HG03457 (cell line): Measurements from ENCODE around the gene IP6K2.

Experiments used
- ATAC-seq: cut with Tn5 transposase; IDR thresholded peaks from one replicate; pipeline ENCODE4 v1.9.1; 2021; ENCODE audit warnings: moderate number of reproducible peaks; ENCODE audit not compliant: unreplicated experiment

IP6K2 gene

GRCh38 chr3:48692551-48692950 is 24.5 kb downstream of the IP6K2 start:
- no peak for ATAC-seq

GRCh38 chr3:48690846-48691458 is 26.1 kb downstream of the IP6K2 start:
- no peak for ATAC-seq

- ATAC-seq, result no peak
Measured at GRCh38 chr3:48689384-48689783, 27.6 kb downstream of the IP6K2 start.

- no peak for ATAC-seq
Measured at GRCh38 chr3:48688737-48689075, 28.3 kb downstream of the IP6K2 start.

- ATAC-seq, result no peak
Measured at GRCh38 chr3:48688032-48688736, 28.8 kb downstream of the IP6K2 start.

GRCh38 chr3:48687220-48687678 is 29.8 kb downstream of the IP6K2 start:
- ATAC-seq, result no peak

GRCh38 chr3:48686538-48687219 is 30.3 kb downstream of the IP6K2 start:
- no peak for ATAC-seq

- ATAC-seq, result peak; percentile 78
Measured at GRCh38 chr3:48685603-48686511, 31.2 kb downstream of the IP6K2 start, which contains the start of gene NCKIPSD. Gene NCKIPSD, minus strand, starts transcription at chr3:48685915. Its CDS starts 108 bp downstream, at chr3:48685807.

- ATAC-seq, result no peak
Measured at GRCh38 chr3:48685293-48685602, 31.8 kb downstream of the IP6K2 start.

- no peak for ATAC-seq
Measured at GRCh38 chr3:48684480-48685143, 32.4 kb downstream of the IP6K2 start.

- ATAC-seq, result no peak
Measured at GRCh38 chr3:48684054-48684349, 33.0 kb downstream of the IP6K2 start.

- ATAC-seq, result no peak
Measured at GRCh38 chr3:48682786-48683185, 34.2 kb downstream of the IP6K2 start.

GRCh38 chr3:48681974-48682610 is 34.9 kb downstream of the IP6K2 start:
- ATAC-seq, result no peak

GRCh38 chr3:48681541-48681880 is 35.5 kb downstream of the IP6K2 start:
- no peak for ATAC-seq

- no peak for ATAC-seq
Measured at GRCh38 chr3:48680811-48681540, 36.0 kb downstream of the IP6K2 start.

GRCh38 chr3:48679411-48680391 is 37.3 kb downstream of the IP6K2 start:
- no peak for ATAC-seq

- ATAC-seq, result no peak
Measured at GRCh38 chr3:48678566-48679380, 38.2 kb downstream of the IP6K2 start.

- ATAC-seq, result no peak
Measured at GRCh38 chr3:48678056-48678455, 39.0 kb downstream of the IP6K2 start.
